GM19328 (cell line): ENCODE results near the gene IQGAP1.
"Not testable (repeated sequence)": the region's sequence is repeated elsewhere in the genome, so short reads cannot be mapped to it uniquely, and the experiment has no call there.

Source experiments
- ATAC-seq: cut with Tn5 transposase; IDR thresholded peaks from one replicate; pipeline ENCODE4 v1.9.1; 2021; ENCODE audit warnings: mild to moderate bottlenecking, moderate library complexity; ENCODE audit not compliant: unreplicated experiment

Gene IQGAP1

DNA sequence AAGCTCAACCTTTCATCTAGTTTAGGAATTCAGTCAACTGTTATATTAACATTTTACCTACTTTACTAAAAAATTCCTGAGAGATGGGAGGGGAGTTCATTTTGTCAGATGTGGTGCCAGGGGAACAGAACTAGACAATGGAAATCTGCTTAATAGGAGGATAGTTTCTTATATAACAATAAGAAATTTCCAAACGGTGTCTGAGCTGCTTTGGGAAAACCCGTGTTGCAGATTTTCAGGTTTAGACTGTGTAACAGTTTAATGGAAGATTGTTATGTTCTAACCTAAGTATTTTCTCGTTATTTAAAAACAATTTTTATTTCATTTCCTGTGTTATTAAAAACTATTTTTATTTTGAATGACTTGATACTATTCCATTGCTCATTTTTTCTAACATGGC lies 19.3 kb downstream of the IQGAP1 start:
- ATAC-seq: no peak

DNA sequence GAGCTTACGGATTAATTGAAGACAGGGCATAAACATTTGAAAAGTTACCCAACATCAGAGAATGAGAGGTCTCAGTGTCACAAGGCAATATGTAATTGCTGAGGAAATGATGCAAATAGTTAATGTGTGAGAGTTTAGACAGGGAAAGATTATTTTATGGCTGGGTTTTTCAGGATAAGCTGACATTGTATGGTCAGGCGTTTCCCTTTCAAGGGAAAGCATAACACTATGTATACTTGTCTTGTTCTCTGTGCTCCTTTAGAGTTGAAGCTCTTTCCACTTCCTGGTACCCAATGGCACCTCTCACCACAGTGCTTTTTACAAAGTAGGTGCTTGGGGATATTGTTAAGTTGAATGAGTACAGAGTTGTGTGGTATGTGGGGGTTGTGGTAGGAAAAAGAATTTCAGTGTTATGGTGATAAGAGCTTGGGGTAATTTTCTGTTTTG lies 19.9 kb downstream of the IQGAP1 start:
- ATAC-seq: no peak

DNA sequence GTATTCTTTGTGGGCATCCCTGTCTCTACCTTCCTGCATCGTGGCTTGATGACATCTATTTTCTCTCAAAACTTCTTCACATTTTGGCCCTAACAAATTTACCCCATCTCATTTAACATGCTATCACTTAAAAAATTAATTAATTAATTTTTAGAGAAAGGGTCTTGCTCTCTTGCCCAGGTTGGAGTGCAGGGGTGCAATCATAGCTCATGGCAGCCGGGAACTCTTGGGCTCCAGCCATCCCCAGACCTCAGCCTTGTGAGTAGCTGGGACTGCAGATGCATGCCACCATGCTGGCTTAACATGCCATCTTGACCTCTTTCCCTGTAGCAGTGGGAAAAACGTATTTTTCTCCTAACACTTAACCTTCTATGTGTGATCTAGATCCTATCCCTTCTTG lies 20.6 kb downstream of the IQGAP1 start:
- ATAC-seq: no peak

DNA sequence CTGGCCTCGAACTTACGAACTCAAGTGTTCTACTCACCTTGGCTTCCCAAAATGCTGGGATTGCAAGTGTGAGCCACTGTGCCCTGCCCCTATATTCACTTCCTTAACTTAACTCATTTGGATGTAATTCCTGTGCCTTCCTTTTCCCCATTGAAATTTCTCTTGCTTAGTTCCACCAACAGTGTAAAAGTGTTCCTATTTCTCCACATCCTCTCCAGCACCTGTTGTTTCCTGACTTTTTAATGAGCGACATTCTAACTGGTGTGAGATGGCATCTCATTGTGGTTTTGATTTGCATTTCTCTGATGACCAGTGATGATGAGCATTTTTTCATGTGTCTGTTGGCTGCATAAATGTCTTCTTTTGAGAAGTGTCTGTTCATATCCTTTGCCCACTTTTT lies 21.5 kb downstream of the IQGAP1 start:
- ATAC-seq: not testable (repeated sequence)

DNA sequence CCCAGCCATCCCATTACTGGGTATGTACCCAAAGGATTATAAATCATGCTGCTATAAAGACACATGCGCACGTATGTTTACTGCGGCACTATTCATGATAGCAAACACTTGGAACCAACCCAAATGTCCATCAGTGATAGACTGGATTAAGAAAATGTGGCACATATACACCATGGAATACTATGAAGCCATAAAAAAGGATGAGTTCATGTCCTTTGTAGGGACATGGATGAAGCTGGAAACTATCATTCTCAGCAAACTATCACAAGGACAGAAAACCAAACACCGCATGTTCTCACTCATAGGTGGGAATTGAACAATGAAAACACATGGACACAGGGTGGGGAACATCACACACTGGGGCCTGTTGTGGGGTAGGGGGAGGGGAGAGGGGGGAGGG lies 22.3 kb downstream of the IQGAP1 start:
- ATAC-seq: not testable (repeated sequence)

DNA sequence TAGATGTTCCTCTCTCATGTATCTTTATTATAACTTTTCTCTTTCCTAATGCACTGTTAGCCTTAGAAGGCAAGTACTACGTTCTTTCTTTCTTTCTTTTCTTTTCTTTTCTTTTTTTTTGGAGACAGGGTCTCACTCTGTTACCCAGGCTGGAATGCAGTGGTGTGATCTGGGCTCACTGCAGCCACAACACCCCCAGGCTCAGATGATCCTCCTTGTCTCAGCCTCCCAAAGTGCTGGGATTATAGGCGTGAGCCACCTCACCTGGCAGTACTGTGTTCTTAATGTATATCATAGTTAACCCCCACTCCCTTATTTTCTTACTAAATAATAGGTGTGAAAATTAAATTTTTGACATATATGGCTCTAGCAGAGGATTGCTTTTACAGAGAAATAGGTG lies 23.1 kb downstream of the IQGAP1 start:
- no peak for ATAC-seq

DNA sequence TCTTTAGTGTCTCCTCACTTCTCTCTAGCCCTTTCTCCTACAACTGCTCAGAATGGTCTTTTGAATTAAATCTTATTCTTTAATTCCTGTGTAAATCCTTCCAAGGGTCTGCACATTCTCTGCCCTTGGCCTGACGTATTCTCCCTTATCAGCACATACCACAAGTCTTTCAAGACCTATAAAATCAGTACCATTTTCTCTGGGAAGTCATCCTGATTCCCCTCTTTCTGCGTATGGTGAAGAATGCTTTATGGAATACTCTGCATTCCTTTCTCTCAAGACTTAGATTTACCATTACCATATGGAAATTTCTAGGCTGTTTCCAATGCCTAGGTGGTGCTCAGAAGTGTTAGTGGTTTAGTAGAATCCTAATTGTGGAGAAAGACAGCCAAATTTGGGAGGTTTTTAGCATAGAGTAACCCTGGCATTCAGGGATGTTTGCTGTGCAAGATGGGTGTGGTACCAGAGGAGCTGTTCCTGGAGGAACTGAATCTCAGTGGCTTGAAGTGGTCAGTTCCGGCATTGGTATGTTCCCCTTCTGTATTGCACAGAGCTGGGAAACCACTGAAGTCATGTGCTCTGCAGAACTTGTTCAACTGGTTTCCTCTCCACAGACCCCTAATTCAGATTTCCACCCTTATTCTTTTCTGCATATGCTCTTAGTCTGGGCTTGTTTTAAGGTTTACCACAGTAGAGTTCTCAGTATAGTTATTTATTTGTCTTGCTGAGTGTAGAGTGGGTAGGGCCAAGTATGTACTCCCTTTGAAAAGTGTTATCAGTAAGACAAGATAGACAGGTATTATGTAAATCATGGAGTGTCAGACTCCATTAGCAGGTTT lies 24.5 kb downstream of the IQGAP1 start:
- peak; percentile 83 for ATAC-seq

DNA sequence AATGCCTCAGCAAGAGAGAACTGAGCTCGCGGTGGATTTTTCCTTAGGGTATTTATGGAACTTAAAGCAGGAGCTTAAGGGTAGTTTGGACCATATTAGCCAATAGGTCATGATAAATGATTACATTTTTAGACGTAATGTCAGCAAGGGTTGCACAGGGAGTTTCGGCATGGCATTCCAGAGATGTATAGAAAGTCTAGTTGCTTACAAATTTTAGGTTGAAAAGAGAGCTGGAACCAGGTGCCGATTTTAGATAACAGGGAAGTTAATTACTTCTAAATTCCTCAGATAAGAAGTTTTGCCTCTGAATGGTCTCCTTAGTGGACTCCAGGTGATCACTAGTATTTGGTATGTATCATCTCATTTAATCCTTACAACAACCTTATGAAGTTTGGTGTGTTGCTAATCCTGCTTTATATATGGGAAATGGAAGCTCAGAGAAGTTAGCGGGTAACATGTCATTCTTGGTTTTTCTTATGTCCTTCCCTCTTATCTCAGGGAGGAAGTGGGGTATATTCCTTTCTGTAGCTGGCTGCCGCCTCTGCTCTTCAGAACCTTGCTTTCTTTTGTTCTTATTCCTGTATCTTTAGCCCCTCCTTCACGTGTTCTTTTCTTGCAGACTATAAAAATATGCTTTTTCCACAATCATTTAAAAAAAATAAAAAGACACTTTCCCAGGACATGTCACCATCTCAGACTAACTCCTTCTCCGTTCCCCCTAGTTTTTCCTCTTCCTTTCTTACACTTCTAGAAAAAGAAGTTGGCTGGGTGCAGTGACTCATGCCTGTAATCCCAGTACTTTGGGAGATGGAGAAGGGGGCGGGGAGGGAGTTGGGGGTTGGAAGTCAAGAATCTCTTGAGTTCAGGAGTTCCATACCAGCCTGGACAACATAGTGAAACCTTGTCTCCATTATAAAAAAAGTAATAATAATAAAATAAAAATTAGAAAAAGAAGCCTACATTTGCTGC lies 25.7 kb downstream of the IQGAP1 start:
- no peak for ATAC-seq

DNA sequence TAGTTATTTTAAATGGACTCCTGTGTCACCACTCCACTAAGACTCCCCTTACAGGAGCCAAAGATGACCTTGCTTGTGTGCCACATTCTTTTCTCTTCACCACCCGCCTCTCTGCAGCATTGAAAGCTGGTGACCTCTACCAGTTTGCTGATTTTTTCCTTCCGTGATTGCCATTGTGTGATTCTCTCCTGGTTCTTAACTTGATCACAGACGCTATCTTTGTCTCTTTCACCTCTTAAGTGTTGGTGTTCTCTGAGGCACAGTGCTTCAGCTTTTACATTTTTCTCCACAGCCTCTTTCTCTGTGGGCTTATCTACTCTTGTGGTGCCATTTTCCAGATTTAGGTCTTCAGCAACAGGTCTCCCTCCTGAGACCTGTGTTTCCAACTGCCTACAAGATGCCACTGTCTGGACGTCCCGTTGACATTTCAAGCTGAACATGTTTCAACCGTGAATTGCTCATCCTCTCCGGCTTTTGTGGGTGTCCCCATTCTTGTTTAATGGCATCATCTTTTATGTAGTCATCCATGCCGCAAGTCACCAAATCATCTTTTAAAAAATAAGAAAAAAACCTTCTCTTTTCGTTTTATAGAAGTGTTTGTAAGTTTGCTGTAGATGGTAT lies 26.5 kb downstream of the IQGAP1 start:
- ATAC-seq: no peak

DNA sequence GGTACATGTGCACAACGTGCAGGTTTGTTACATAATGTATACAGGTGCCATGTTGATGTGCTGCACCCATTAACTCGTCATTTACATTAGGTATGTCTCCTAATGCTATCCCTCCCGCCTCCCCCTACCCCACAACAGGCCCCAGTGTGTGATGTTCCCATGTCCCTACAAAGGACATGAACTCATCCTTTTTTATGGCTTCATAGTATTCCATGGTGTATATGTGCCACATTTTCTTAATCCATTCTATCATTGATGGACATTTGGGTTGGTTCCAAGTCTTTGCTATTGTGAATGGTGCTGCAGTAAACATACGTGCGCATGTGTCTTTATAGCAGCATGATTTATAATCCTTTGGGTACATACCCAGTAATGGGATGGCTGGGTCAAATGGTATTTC lies 28.0 kb downstream of the IQGAP1 start:
- ATAC-seq: not testable (repeated sequence)

DNA sequence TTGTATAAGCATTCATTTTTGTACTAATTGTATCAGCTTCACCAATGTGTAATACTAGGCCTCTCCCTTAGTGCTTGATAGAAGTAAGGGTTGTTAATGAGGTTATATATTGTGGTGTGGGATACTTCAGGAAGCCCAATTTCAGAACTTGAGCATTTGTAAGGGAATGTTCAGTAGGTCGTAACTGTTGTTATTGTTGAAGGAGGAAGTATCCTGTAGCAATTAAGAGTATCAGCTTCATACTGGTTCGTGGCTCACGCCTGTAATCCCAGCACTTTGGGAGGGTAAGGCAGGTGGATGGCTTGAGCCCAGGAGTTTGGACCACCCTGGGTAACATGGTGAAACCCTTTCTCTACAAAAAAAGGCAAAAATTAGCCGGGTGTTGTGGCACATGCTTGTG lies 30.6 kb downstream of the IQGAP1 start:
- ATAC-seq: no peak

DNA sequence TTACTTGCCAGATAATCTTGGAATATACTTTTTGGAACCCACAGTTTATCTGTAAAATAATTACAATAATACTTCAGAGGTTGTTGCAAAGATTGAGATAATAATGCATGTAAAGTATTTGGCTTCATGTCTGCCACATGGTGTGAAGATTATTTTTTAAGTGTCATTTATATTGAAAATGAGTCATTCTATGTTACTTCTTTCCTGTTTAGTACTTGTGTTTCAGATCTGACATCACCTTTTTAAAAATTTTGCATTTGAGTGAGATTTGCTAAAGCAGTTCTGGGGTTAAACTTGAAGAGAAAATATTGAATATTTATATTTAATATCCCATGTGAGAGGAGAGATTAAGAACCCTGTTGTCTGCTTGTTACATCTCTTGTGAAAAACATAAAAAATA lies 31.2 kb downstream of the IQGAP1 start:
- ATAC-seq: no peak

DNA sequence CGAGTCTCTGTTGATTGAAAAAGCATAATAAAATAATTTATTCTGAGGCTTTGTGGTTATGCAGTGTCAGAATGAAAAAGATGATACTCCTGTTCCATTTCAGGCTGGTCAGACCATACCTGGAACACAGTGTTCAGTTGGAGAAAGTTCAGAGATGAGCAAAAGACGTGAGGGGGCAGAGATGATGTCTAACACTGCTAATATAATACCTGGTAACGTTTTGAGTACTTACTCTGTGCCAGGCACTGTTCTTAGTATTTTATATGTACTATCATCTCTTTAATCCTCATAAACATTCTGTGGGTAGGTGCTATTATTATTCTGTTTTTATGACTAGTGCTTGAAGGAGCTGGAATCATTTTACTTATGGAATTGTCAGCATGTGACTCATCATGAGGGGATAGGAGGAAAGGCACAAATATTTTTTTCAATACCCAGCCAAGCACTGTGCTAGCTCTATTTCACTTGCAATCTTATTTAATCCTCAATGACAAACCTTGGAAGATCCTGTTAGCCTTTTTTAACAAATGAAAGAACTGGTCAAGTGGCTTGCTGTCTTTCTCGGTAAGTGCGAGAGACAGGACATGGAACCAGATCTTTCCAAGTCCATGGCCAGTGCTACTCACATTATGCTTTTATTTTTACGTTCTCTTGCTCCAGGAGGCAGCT lies 31.8 kb downstream of the IQGAP1 start:
- ATAC-seq: no peak

DNA sequence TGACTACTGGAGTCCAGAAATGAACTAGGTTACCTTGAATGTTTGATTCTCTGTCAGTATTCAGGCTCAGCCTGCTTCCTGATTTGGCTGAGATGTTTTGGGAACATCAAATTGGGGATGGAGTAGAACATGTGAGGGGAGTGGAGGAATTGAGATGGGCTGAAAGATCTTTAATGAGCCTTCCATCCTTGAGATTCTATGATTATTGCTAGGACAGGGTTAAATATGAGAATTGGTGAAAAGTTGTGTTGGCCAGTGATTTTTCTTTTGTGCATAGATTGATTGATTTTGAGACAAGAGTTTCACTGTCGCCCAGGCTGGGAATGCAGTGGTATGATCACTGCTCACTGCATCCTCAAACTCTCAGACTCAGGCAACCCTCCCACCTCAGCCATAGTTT lies 32.4 kb downstream of the IQGAP1 start:
- ATAC-seq: no peak

DNA sequence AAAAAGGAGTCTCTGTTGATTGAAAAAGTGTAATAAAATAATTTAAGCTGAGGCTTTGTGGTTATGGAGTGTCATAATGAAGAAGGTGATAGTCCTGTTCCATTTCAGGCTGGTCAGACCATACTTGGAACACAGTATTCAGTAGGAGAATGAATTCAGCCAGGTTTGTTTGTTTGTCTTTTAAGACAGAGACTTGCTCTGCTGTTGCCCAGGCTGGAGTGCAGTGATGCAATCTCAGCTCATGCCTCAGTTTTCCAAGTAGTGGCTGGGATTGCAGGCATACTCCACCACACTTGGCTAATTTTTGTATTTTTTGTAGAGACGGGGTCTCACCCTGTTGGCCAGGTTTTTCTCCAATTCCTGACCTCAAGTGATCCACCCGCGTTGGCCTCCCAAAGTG lies 33.5 kb downstream of the IQGAP1 start:
- no peak for ATAC-seq

DNA sequence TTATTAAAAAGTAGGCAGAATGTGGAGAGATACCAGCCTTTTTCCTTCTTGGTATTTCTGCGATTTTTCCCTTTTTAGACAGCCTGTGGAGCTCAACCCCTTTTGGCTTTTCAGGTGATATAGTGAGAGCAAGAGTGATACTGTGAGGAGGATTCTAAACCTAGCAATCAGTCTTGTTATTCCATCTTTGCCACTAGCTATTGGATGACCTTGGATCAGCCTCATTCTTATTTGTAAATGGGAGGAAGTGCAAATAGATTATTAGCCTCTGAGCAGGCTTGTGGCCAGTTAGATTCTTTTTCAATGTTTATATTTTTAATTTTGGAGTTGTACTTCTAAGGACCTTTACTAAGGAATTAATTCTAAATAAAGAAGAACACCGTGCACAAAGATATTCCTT lies 34.0 kb downstream of the IQGAP1 start:
- ATAC-seq: no peak

DNA sequence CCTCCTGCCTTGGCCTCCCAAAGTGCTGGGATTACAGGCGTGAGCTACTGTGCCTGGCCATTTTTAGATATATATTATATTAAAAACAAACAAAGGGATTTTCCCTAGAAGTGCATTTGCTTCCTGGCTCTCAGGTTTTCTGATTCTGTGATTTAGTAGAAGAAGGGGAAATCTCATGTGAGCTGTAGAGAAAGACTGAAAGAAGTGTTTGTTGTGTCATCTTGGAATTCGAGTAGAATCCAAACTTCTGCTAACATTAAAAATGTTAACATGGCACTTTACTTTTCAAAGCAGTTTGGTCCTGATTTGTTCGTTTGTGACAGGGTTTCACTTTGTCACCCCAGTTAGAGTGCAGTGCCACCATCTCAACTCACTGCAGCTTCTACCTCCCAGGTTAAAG lies 34.9 kb downstream of the IQGAP1 start:
- ATAC-seq: no peak

DNA sequence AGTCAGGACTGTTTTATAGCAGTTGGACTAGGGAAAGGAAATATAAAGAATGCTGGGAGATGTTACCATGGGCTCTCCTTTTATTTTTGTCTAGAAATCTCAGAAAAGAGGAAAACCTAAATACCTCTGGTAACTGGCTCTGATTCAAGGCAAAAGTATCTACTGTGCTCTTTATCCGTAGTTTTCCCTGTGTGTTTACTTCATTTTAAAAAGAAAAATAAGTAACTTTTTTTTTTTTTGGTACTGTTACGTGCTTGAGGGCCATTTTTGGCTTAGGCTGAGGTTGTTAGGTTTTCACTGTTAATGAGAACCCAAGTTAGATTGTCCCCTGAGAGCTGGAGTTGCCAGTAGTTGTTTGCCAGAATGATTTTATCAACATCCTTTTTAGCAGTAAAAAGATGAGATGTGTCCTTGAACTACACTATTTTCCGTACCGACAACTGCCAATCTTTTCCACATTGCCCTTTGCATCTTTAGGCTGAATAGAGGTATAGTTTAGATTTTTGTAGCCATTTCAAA lies 35.8 kb downstream of the IQGAP1 start:
- ATAC-seq: no peak

DNA sequence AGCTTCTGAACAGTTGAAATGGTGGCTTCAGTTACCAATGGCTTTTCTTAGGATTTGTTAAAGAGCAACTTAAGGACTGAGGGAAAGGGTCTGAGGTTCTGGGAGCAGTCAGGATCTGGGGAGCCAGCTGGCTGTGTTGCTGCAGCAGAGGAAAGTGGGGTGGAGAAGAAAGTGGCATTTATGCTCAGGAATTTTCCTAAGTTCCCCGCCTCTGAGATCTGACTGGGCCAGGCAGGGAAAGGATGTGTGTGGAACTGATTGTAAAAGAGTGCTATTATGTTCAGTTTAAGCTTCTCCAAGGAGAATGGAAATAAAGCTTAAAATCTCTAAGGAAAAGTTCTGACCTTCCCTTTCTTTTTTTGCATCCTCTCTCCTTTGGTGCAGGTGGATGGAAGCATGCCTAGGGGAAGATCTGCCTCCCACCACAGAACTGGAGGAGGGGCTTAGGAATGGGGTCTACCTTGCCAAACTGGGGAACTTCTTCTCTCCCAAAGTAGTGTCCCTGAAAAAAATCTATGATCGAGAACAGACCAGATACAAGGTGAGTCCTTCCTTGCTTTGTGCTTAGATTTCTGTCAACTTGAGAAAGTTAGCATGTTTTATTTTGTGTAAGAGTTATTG lies 37.8 kb downstream of the IQGAP1 start:
- no peak for ATAC-seq

DNA sequence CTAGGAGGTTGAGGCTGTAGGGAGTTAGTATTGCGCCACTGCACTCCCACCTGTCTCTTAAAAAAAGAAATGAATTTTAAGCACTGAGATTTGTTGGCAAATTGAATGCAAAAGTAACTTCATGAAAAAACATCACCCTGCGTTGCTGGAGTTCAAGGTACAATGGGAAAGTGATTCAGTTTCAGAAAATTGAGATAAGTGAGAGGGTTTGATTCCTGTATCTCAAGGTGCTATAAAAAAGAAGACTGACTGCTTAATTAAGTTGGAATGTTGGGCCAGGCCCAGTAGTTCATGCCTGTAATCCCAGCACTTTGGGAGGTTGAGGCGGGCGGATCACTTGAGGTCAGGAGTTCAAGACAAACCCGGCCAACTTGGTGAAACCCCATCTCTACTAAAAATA lies 39.1 kb downstream of the IQGAP1 start:
- no peak for ATAC-seq
